GM23248 (cell line): ENCODE measurements around the gene UHRF2.

ENCODE experiments used
- EZH2 ChIP-seq: fragments of 200-600 bp; sonication (generic); IDR thresholded peaks from 2 replicates; pipeline ENCODE4 v1.6.1; 2018; ENCODE audit warnings: antibody characterized with exemption, mild to moderate bottlenecking; ENCODE audit not compliant: insufficient read depth, poor library complexity, severe bottlenecking
- EZH2phosphoT487 ChIP-seq: fragments of 200-600 bp; sonication (generic); IDR thresholded peaks from 2 replicates; pipeline ENCODE4 v1.6.1; 2018; ENCODE audit warnings: antibody characterized with exemption, moderate library complexity, mild to moderate bottlenecking, low read depth; ENCODE audit not compliant: insufficient read depth

- TF ChIP-seq EZH2, result no peak
- TF ChIP-seq EZH2phosphoT487, result no peak
Measured at GRCh38 chr9:6413365-6414246, 607 bp downstream of the UHRF2 start.
